ENCODE measurements around the gene ESPNL.
"Not testable (repeated sequence)": the region's sequence is repeated elsewhere in the genome, so short reads cannot be mapped to it uniquely, and the experiment has no call there.

Gene ESPNL

GRCh38 chr2:238063414-238064189, 36.5 kb upstream of the ESPNL start:
- no peaks in the 10 kb centered on the region for H3K9me3 ChIP-seq (ENCODE audit: control insufficient read depth, insufficient read depth, low read length)
- H3K27me3 ChIP-seq (ENCODE audit: control insufficient read depth, insufficient read depth, low read length): no peaks in the 10 kb centered on the region
- H3K4me3 ChIP-seq (ENCODE audit: low read length): no peak overlapping the region
- peaks cover 11% of the 10 kb centered on the region for H3K36me3 ChIP-seq (ENCODE audit: control insufficient read depth, insufficient read depth, low read length)
- no peak for DNase-seq (ENCODE audit: low read depth, low spot score)
- no peaks in the 10 kb centered on the region; the same call in 1 of the 2 replicates for H3K4me1 ChIP-seq (ENCODE audit: control insufficient read depth, insufficient read depth, low read length)
- no peak overlapping the region for H3K27ac ChIP-seq (ENCODE audit: low read length)
- WGBS (ENCODE audit: insufficient coverage, insufficient read length): no CpG with 5 or more reads among the region's 8 CpGs

GRCh38 chr2:238064376-238064775, 35.8 kb upstream of the ESPNL start:
- WGBS (ENCODE audit: insufficient coverage, insufficient read length): no CpG with 5 or more reads among the region's 7 CpGs
- H3K9me3 ChIP-seq (ENCODE audit: control insufficient read depth, insufficient read depth, low read length): no peaks in the 10 kb centered on the region
- H3K27me3 ChIP-seq (ENCODE audit: control insufficient read depth, insufficient read depth, low read length): no peaks in the 10 kb centered on the region
- no peak overlapping the region for H3K4me3 ChIP-seq (ENCODE audit: low read length)
- H3K27ac ChIP-seq (ENCODE audit: low read length): no peak overlapping the region
- H3K4me1 ChIP-seq (ENCODE audit: control insufficient read depth, insufficient read depth, low read length): no peaks in the 10 kb centered on the region; the same call in 1 of the 2 replicates
- DNase-seq (ENCODE audit: low read depth, low spot score): no peak
- H3K36me3 ChIP-seq (ENCODE audit: control insufficient read depth, insufficient read depth, low read length): peaks cover 14% of the 10 kb centered on the region

- Histone ChIP-seq H3K27ac (ENCODE audit: low read length) (no peak overlapping the region), H3K27me3 (ENCODE audit: control insufficient read depth, insufficient read depth, low read length) (no peaks in the 10 kb centered on the region), H3K36me3 (ENCODE audit: control insufficient read depth, insufficient read depth, low read length) (peaks cover 20% of the 10 kb centered on the region), H3K4me1 (ENCODE audit: control insufficient read depth, insufficient read depth, low read length) (no peaks in the 10 kb centered on the region; the same call in 1 of the 2 replicates), H3K9me3 (ENCODE audit: control insufficient read depth, insufficient read depth, low read length) (no peaks in the 10 kb centered on the region), H3K4me3 (ENCODE audit: low read length) (no peak overlapping the region)
- DNase-seq (ENCODE audit: low read depth, low spot score): no peak
- no CpG with 5 or more reads among the region's 18 CpGs for WGBS (ENCODE audit: insufficient coverage, insufficient read length)
These were observed 34.9 kb upstream of the ESPNL start for GRCh38 chr2:238065071-238065846.

- no peak overlapping the region for H3K4me3 ChIP-seq (ENCODE audit: low read length)
- H3K27me3 ChIP-seq (ENCODE audit: control insufficient read depth, insufficient read depth, low read length): no peaks in the 10 kb centered on the region
- H3K36me3 ChIP-seq (ENCODE audit: control insufficient read depth, insufficient read depth, low read length): peaks cover 20% of the 10 kb centered on the region
- H3K9me3 ChIP-seq (ENCODE audit: control insufficient read depth, insufficient read depth, low read length): no peaks in the 10 kb centered on the region
- no peaks in the 10 kb centered on the region; the same call in 1 of the 2 replicates for H3K4me1 ChIP-seq (ENCODE audit: control insufficient read depth, insufficient read depth, low read length)
- WGBS (ENCODE audit: insufficient coverage, insufficient read length): no CpG with 5 or more reads among the region's 9 CpGs
- H3K27ac ChIP-seq (ENCODE audit: low read length): no peak overlapping the region
- no peak for DNase-seq (ENCODE audit: low read depth, low spot score)
These were observed 33.9 kb upstream of the ESPNL start for GRCh38 chr2:238066218-238066617.

GRCh38 chr2:238066718-238067117, 33.4 kb upstream of the ESPNL start:
- H3K4me3 ChIP-seq (ENCODE audit: low read length); H3K27ac ChIP-seq (ENCODE audit: low read length); H3K27me3 ChIP-seq (ENCODE audit: control insufficient read depth, insufficient read depth, low read length); DNase-seq (ENCODE audit: low read depth, low spot score); H3K4me1 ChIP-seq (ENCODE audit: control insufficient read depth, insufficient read depth, low read length); H3K9me3 ChIP-seq (ENCODE audit: control insufficient read depth, insufficient read depth, low read length): not testable (repeated sequence)
- H3K36me3 ChIP-seq (ENCODE audit: control insufficient read depth, insufficient read depth, low read length): peaks cover 20% of the 10 kb centered on the region
- WGBS (ENCODE audit: insufficient coverage, insufficient read length): no CpG with 5 or more reads among the region's 7 CpGs

GRCh38 chr2:238067939-238068338, 32.2 kb upstream of the ESPNL start:
- WGBS (ENCODE audit: insufficient coverage, insufficient read length): no CpG with 5 or more reads among the region's 7 CpGs
- Histone ChIP-seq H3K9me3 (ENCODE audit: control insufficient read depth, insufficient read depth, low read length) (no peaks in the 10 kb centered on the region), H3K4me3 (ENCODE audit: low read length) (no peak overlapping the region), H3K27ac (ENCODE audit: low read length) (no peak overlapping the region), H3K4me1 (ENCODE audit: control insufficient read depth, insufficient read depth, low read length) (no peaks in the 10 kb centered on the region; the same call in 1 of the 2 replicates), H3K36me3 (ENCODE audit: control insufficient read depth, insufficient read depth, low read length) (peaks cover 20% of the 10 kb centered on the region), H3K27me3 (ENCODE audit: control insufficient read depth, insufficient read depth, low read length) (no peaks in the 10 kb centered on the region)
- no peak for DNase-seq (ENCODE audit: low read depth, low spot score)

GRCh38 chr2:238069021-238069709, 31.0 kb upstream of the ESPNL start:
- Histone ChIP-seq H3K27ac (ENCODE audit: low read length) (no peak overlapping the region), H3K4me1 (ENCODE audit: control insufficient read depth, insufficient read depth, low read length) (no peaks in the 10 kb centered on the region; the same call in 1 of the 2 replicates), H3K27me3 (ENCODE audit: control insufficient read depth, insufficient read depth, low read length) (no peaks in the 10 kb centered on the region), H3K36me3 (ENCODE audit: control insufficient read depth, insufficient read depth, low read length) (peaks cover 20% of the 10 kb centered on the region), H3K9me3 (ENCODE audit: control insufficient read depth, insufficient read depth, low read length) (no peaks in the 10 kb centered on the region), H3K4me3 (ENCODE audit: low read length) (no peak overlapping the region)
- no CpG with 5 or more reads among the region's 10 CpGs for WGBS (ENCODE audit: insufficient coverage, insufficient read length)
- no peak for DNase-seq (ENCODE audit: low read depth, low spot score)

GRCh38 chr2:238069877-238070276, 30.3 kb upstream of the ESPNL start:
- DNase-seq (ENCODE audit: low read depth, low spot score): no peak
- no peaks in the 10 kb centered on the region for H3K27me3 ChIP-seq (ENCODE audit: control insufficient read depth, insufficient read depth, low read length)
- H3K36me3 ChIP-seq (ENCODE audit: control insufficient read depth, insufficient read depth, low read length): peaks cover 20% of the 10 kb centered on the region
- H3K27ac ChIP-seq (ENCODE audit: low read length): no peak overlapping the region
- H3K9me3 ChIP-seq (ENCODE audit: control insufficient read depth, insufficient read depth, low read length): no peaks in the 10 kb centered on the region
- H3K4me3 ChIP-seq (ENCODE audit: low read length): no peak overlapping the region
- no peaks in the 10 kb centered on the region; the same call in 1 of the 2 replicates for H3K4me1 ChIP-seq (ENCODE audit: control insufficient read depth, insufficient read depth, low read length)
- WGBS (ENCODE audit: insufficient coverage, insufficient read length): no CpG with 5 or more reads among the region's 9 CpGs

- no peak overlapping the region for H3K27ac ChIP-seq (ENCODE audit: low read length)
- no peak overlapping the region for H3K4me3 ChIP-seq (ENCODE audit: low read length)
- no peaks in the 10 kb centered on the region; the same call in 1 of the 2 replicates for H3K36me3 ChIP-seq (ENCODE audit: control insufficient read depth, insufficient read depth, low read length)
- H3K9me3 ChIP-seq (ENCODE audit: control insufficient read depth, insufficient read depth, low read length): no peaks in the 10 kb centered on the region
- DNase-seq (ENCODE audit: low read depth, low spot score): no peak
- H3K27me3 ChIP-seq (ENCODE audit: control insufficient read depth, insufficient read depth, low read length): no peaks in the 10 kb centered on the region
- H3K4me1 ChIP-seq (ENCODE audit: control insufficient read depth, insufficient read depth, low read length): no peaks in the 10 kb centered on the region; the same call in 1 of the 2 replicates
These were observed 24.7 kb upstream of the ESPNL start for GRCh38 chr2:238075397-238075796.

- Histone ChIP-seq H3K9me3 (ENCODE audit: control insufficient read depth, insufficient read depth, low read length) (no peaks in the 10 kb centered on the region), H3K27ac (ENCODE audit: low read length) (no peak overlapping the region), H3K36me3 (ENCODE audit: control insufficient read depth, insufficient read depth, low read length) (peaks cover 18% of the 10 kb centered on the region), H3K27me3 (ENCODE audit: control insufficient read depth, insufficient read depth, low read length) (no peaks in the 10 kb centered on the region), H3K4me3 (ENCODE audit: low read length) (no peak overlapping the region), H3K4me1 (ENCODE audit: control insufficient read depth, insufficient read depth, low read length) (peaks cover 1% of the 10 kb centered on the region; the same call in 1 of the 2 replicates)
- WGBS (ENCODE audit: insufficient coverage, insufficient read length): no CpG with 5 or more reads among the region's 1 CpG
- DNase-seq (ENCODE audit: low read depth, low spot score): no peak
These were observed 22.8 kb upstream of the ESPNL start for GRCh38 chr2:238077292-238077691.
